Mesothelial cell of epicardium (in vitro differentiated cells): ENCODE data around the gene ENSA. TPM values are rescaled to one million over a fixed set of nuclear protein-coding genes. Genes with fewer than 3 reads are reported as not detected.
"Not testable (repeated sequence)": the region's sequence is repeated elsewhere in the genome, so short reads cannot be mapped to it uniquely, and the experiment has no call there.

Experiments
- DNase-seq, 2 experiments: peaks; one replicate each; pipeline ENCODE4 v3.0.0; 2021; ENCODE audit warnings: low spot score in 2 of 2; ENCODE audit not compliant: unreplicated experiment in 2 of 2
- H3K27ac Mint-ChIP-seq: 2 replicates; pipeline ENCODE4 v1.8.0; 2021; ENCODE audit warnings: mixed read lengths
- H3K27me3 Mint-ChIP-seq: 2 replicates; pipeline ENCODE4 v1.8.0; 2021; ENCODE audit warnings: low read depth, mixed read lengths
- H3K36me3 Mint-ChIP-seq: 2 replicates; pipeline ENCODE4 v1.8.0; 2021; ENCODE audit warnings: mixed read lengths
- H3K4me1 Mint-ChIP-seq: 2 replicates; pipeline ENCODE4 v1.8.0; 2021; ENCODE audit warnings: mixed read lengths
- H3K4me3 Mint-ChIP-seq: 2 replicates; pipeline ENCODE4 v1.8.0; 2021; ENCODE audit warnings: mild to moderate bottlenecking, moderate library complexity, mixed read lengths
- H3K9me3 Mint-ChIP-seq: 2 replicates; pipeline ENCODE4 v1.8.0; 2021; ENCODE audit warnings: mixed read lengths
- CTCF ChIP-seq: fragments of 200-600 bp; sonication (generic); IDR thresholded peaks from one replicate; pipeline ENCODE4 v1.5.0; 2021; ENCODE audit warnings: antibody characterized with exemption; ENCODE audit not compliant: unreplicated experiment
- total RNA-seq: library from RNA; stranded (reverse); gene quantifications from 3 replicates; pipeline ENCODE4 v1.2.1, GENCODE V29; 2021

ENSA gene
- total RNA-seq, 1 donor from 2014 or later, result 117 TPM

- not testable (repeated sequence) for DNase-seq, H3K36me3 Mint-ChIP-seq, H3K27ac Mint-ChIP-seq, H3K9me3 Mint-ChIP-seq, H3K27me3 Mint-ChIP-seq, H3K4me3 Mint-ChIP-seq
- peaks cover 13% of the 10 kb centered on the region for H3K4me1 Mint-ChIP-seq
Measured at GRCh38 chr1:150634839-150635622, 5.6 kb upstream of the ENSA start.

DNA sequence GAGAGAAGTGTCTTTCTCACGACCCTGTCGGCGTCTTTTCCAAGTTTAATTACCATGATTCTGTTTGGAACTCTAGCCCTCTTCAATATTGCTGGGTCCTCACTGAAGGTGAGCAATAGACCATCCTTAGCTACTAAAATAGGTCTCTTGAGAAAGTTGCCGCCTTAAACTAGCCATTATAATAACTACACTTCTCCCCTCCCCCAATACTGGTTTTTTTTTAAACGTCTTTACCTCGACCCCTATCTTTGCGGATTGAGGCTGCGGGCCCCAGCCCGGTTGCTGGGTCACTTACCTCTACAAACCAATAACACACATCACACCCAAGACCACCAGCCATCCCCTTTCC is 672 bp downstream of the ENSA start:
- H3K36me3 Mint-ChIP-seq, result peaks cover 25% of the 10 kb centered on the region
- no peak for DNase-seq
- peaks cover 9% of the 10 kb centered on the region for H3K4me1 Mint-ChIP-seq
- H3K27ac Mint-ChIP-seq, result no peak overlapping the region
- no peaks in the 10 kb centered on the region for H3K9me3 Mint-ChIP-seq
- H3K4me3 Mint-ChIP-seq, result no peak overlapping the region
- no peak for TF ChIP-seq CTCF
- no peaks in the 10 kb centered on the region for H3K27me3 Mint-ChIP-seq

DNA sequence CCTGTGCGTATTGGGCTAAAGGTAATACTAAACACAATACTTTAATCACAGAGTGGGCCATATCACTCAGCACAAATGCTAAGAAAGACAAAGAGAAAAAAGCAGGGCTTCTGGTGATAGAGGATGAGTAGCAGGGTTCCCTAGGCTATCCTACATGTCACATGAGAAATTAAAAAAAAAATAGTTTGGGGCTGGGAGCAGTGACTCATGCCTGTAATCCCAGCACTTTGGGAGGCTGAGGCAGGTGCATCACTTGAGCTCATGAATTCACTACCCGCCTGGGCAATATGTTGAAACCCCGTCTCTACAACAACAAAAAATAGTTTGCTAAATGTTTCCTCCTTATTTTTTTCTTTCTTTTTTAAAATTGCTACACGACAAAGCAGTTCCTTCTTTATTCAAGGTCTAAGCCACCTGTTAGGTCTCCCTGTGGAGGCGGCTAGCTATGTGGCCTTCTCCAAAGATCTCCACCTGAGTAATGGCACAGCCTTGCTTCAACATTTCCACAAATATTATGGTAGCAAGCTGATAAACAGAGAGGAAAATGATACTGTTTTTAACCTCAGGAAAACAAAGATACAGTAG is 1.5 kb downstream of the ENSA start:
- no peaks in the 10 kb centered on the region for H3K9me3 Mint-ChIP-seq
- H3K4me1 Mint-ChIP-seq, result peaks cover 9% of the 10 kb centered on the region
- H3K36me3 Mint-ChIP-seq, result peaks cover 30% of the 10 kb centered on the region
- no peak for TF ChIP-seq CTCF
- H3K27ac Mint-ChIP-seq, result peak overlapping the region; percentile 41
- no peaks in the 10 kb centered on the region for H3K27me3 Mint-ChIP-seq
- DNase-seq, result no peak
- H3K4me3 Mint-ChIP-seq, result no peak overlapping the region

DNA sequence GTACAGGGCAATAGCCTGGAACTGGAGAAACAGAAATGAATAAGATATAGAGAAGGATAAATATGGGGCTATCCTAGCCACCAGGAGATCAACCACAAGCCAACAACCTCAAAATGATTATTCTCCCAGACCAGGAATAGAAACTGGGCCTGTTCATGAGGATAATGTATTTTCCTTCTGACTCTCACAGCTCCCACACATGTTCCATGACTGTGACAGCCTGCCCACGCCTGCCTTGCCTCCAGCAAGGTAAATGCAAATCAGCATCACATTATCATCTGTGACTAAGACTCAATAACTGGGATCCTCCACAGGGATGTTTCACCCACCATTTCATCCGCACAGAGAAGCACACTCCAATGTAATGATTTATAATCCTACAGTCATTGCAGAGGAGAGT is 3.3 kb downstream of the ENSA start:
- peaks cover 17% of the 10 kb centered on the region for H3K4me1 Mint-ChIP-seq
- no peaks in the 10 kb centered on the region for H3K9me3 Mint-ChIP-seq
- TF ChIP-seq CTCF, result no peak
- no peak for DNase-seq
- peaks cover 37% of the 10 kb centered on the region for H3K36me3 Mint-ChIP-seq
- no peak overlapping the region for H3K27ac Mint-ChIP-seq
- H3K4me3 Mint-ChIP-seq, result no peak overlapping the region
- no peaks in the 10 kb centered on the region for H3K27me3 Mint-ChIP-seq

- not testable (repeated sequence) for H3K4me3 Mint-ChIP-seq, H3K27me3 Mint-ChIP-seq, DNase-seq, H3K9me3 Mint-ChIP-seq
- Mint-ChIP-seq H3K4me1 (peaks cover 23% of the 10 kb centered on the region), H3K27ac (peak overlapping the region; percentile 1), H3K36me3 (peaks cover 40% of the 10 kb centered on the region)
Measured at GRCh38 chr1:150624546-150624945, 4.9 kb downstream of the ENSA start.

- not testable (repeated sequence) for H3K9me3 Mint-ChIP-seq, DNase-seq, H3K27ac Mint-ChIP-seq, H3K4me3 Mint-ChIP-seq, H3K27me3 Mint-ChIP-seq
- peaks cover 44% of the 10 kb centered on the region for H3K36me3 Mint-ChIP-seq
- H3K4me1 Mint-ChIP-seq, result peaks cover 27% of the 10 kb centered on the region
Measured at GRCh38 chr1:150624134-150624533, 5.3 kb downstream of the ENSA start.

DNA sequence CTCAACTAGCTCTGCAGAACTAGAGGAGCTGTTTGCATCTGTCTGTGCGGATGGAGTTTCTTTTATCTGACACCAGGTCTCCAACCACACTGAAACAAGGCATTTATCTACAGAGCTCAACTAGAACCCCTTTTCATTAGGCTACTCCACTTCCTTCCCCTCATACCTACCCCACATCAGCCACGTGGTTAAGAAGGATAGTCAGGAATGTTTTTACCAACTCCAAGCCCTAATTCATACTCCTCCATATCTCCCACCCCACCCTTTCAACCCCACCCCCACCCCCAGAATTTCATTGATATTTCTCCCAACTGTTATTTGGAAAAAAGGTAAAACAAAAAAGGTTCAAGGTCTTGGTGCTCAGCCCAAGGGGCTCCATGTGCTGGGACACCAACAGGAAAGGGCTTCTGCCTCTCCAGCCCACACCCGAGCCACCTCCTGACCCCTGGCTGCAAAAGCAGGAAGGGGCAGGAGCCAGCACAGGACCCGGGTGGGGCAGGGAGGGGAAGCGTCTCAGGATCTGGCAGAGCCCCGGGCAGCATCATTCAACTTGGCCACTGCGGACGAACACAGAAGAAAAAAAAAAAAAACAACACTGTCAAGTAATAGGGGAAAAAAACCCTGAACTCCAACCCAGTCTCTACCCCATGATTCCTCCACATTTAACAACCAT is 7.0 kb downstream of the ENSA start:
- H3K27ac Mint-ChIP-seq, result peak overlapping the region; percentile 62
- H3K36me3 Mint-ChIP-seq, result peaks cover 42% of the 10 kb centered on the region

More for the DNA sequence above, 7.0 kb downstream of the ENSA start:
- H3K27me3 Mint-ChIP-seq, result no peaks in the 10 kb centered on the region
- no peak for TF ChIP-seq CTCF
- peaks cover 27% of the 10 kb centered on the region for H3K4me1 Mint-ChIP-seq
- H3K9me3 Mint-ChIP-seq, result no peaks in the 10 kb centered on the region
- no peak for DNase-seq
- no peak overlapping the region for H3K4me3 Mint-ChIP-seq
